Posterior vena cava (tissue), 2 donors: ENCODE measurements around the gene HBZ. TPM values are rescaled to one million over a fixed set of nuclear protein-coding genes. Genes with fewer than 3 reads are reported as not detected.
"Not testable (repeated sequence)": the region's sequence is repeated elsewhere in the genome, so short reads cannot be mapped to it uniquely, and the experiment has no call there.

Experiments used
- DNase-seq: peaks from one replicate; pipeline ENCODE4 v3.0.0-alpha.2; 2020; ENCODE audit warnings: low spot score
- intact Hi-C, 2 donors: fragments of 100-400 bp; cut with DNase I; formaldehyde crosslinking; loops; one replicate each; pipeline versions ENCODE4 v1.14.1 to v1.14.2; 2022 to 2023
- total RNA-seq, 2 donors: library from RNA; stranded (reverse); fragmentation: NEBNext Ultra II Directional; extraction: Animal tissue kit (Norgen Biotek cat#: 25700); gene quantifications; one replicate each; pipeline ENCODE4 v1.2.1, GENCODE V29; 2021
- donor health status: DM: yes; HTN: yes; CAD: no.
- donor health status: DM: yes; HTN: yes; CAD: no.

The HBZ gene
- total RNA-seq, 2 donors from 2014 or later, result not detected

DNA sequence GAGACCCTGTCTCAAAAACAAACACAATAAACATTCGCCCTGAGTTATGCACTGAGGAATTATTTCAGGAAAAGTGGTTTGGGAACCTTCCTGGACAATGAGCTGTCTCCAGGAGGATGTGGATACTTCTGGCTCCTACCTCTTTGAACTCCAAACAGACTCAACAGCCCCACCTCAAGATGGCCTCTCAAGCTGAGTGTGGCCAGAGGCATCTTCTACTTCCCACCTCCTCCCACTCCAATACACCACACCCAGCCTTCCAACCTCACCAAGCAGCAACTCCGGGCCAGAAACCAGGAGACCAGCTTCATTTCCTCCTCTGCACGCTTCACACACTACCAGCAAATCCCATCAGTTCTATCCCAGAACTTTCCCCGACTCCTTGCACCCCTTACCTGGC is 39.4 kb downstream of the HBZ start:
- no peak for DNase-seq
- intact Hi-C loops, result no loop called here

GRCh38 chr16:192686-193085 is 40.2 kb downstream of the HBZ start:
- intact Hi-C loops, result no loop called here
- DNase-seq, result no peak

DNA sequence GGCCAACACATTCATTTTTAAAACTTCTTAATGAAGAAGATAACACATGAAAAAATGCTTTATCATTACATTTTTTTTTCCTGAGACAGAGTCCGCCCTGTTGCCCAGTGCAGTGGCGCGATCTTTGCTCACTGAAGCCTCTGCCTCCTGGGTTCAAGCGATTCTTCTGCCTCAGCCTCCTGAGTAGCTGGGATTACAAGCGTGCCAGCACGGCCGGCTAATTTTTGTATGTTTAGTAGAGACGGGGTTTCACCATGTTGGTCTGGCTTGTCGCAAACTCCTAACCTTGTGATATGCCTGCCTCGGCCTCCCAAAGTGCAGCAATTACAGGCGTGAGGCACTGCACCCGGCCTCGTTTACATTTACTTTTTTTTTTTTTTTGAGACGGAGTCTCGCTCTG is 41.0 kb downstream of the HBZ start:
- intact Hi-C loops, result no loop called here
- no peak for DNase-seq

DNA sequence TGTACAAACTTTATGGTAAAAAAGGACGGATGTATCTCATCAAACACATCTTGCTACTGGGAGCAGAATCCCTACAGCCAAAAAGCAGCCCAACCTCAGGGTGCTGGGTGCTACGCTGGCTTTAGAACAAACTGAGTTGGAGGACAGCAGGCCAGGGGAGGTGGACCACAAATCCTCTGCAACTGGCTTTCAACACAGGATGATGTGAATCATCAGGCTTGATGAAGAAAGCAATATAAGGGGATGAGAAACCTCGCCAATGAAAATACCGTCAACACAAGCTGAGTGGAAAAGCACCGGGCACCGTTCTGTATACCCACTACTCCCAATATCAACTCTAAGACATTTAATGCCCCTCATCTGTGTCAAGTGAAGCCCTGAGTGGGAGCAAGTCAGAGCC is 42.1 kb downstream of the HBZ start:
- intact Hi-C loops, result no loop called here
- DNase-seq, result no peak

- intact Hi-C loops, result no loop called here
- DNase-seq, result no peak
Observed at GRCh38 chr16:200388-200787, 47.9 kb downstream of the HBZ start.

GRCh38 chr16:203246-203645 is 50.8 kb downstream of the HBZ start:
- intact Hi-C loops, result no loop called here
- no peak for DNase-seq

- DNase-seq, intact Hi-C loops: not testable (repeated sequence)
Observed at GRCh38 chr16:204046-204445, 51.6 kb downstream of the HBZ start.

Other genes starting within 250 kb of the HBZ start
- 1 to 10 TPM; 7.4 to 7.9 TPM for gene POLR3K, start 99.0 kb upstream of the HBZ start, total RNA-seq
- gene SNRNP25, start 98.8 kb upstream of the HBZ start, total RNA-seq, result 10 to 100 TPM; 11.2 to 11.6 TPM
- 10 to 100 TPM; 39.5 to 39.7 TPM for gene RHBDF1, start 80.0 kb upstream of the HBZ start, total RNA-seq
- gene MPG, start 74.4 kb upstream of the HBZ start, total RNA-seq, result 10 to 100 TPM; 42.2 to 45.6 TPM
- 10 to 100 TPM; 13.2 to 22.1 TPM for gene NPRL3, start 14.0 kb upstream of the HBZ start, total RNA-seq
- gene HBM, start 13.3 kb downstream of the HBZ start, total RNA-seq, result 1 to 10 TPM in 1 of 2 donors, under 1 TPM in 1; 0.90 to 1.5 TPM
- 1,000 to 10,000 TPM in 1 of 2 donors, 100 to 1,000 TPM in 1; 750 to 2,679 TPM for gene HBA2, start 20.2 kb downstream of the HBZ start, total RNA-seq
- gene HBA1, start 24.0 kb downstream of the HBZ start, total RNA-seq, result 1,000 to 10,000 TPM in 1 of 2 donors, 100 to 1,000 TPM in 1; 878 to 2,742 TPM
- under 1 TPM in 1 of 2 donors, not detected in 1; 0.48 TPM for gene HBQ1, start 27.8 kb downstream of the HBZ start, total RNA-seq
- 10 to 100 TPM; 42.7 to 43.0 TPM for gene LUC7L, start 76.8 kb downstream of the HBZ start, total RNA-seq
- gene FAM234A, start 82.2 kb downstream of the HBZ start, total RNA-seq, result 10 to 100 TPM; 69.4 to 86.2 TPM
- gene RGS11, start 123.3 kb downstream of the HBZ start, total RNA-seq, result 10 to 100 TPM in 1 of 2 donors, 1 to 10 TPM in 1; 7.7 to 10.6 TPM
- gene ARHGDIG, start 127.9 kb downstream of the HBZ start, total RNA-seq, result under 1 TPM; 0.38 to 0.97 TPM
- gene PDIA2, start 130.5 kb downstream of the HBZ start, total RNA-seq, result under 1 TPM; 0.86 to 0.88 TPM
- 10 to 100 TPM; 13.4 to 19.0 TPM for gene AXIN1, start 200.1 kb downstream of the HBZ start, total RNA-seq
- gene MRPL28, start 217.9 kb downstream of the HBZ start, total RNA-seq, result 10 to 100 TPM; 35.7 to 36.0 TPM
- gene PGAP6, start 229.3 kb downstream of the HBZ start, total RNA-seq, result 10 to 100 TPM; 24.7 to 28.9 TPM
- gene NME4, start 244.6 kb downstream of the HBZ start, total RNA-seq, result 100 to 1,000 TPM in 1 of 2 donors, 10 to 100 TPM in 1; 70.7 to 108 TPM
- gene DECR2, start 249.2 kb downstream of the HBZ start, total RNA-seq, result 10 to 100 TPM; 11.2 to 12.9 TPM